Loucy (cell line): Measurements from ENCODE around the gene GABPA.

Source experiments
- H2AFZ ChIP-seq: fragments of 200-600 bp; sonication (generic); 2 replicates; pipeline ENCODE4 v1.6.0; 2016; ENCODE audit warnings: antibody characterized with exemption, mild to moderate bottlenecking, low read length, moderate library complexity
- H3F3A ChIP-seq: fragments of 200-600 bp; 2 replicates; pipeline ENCODE4 v1.6.0; 2016; ENCODE audit warnings: antibody characterized with exemption, low read depth, mild to moderate bottlenecking
- H3K27me3 ChIP-seq: fragments of 200-600 bp; sonication (generic); 2 replicates; pipeline ENCODE4 v1.6.1; 2014; ENCODE audit warnings: low read length, mild to moderate bottlenecking; ENCODE audit not compliant: insufficient read depth, poor library complexity, severe bottlenecking
- H3K36me3 ChIP-seq: fragments of 200-600 bp; sonication (generic); 2 replicates; pipeline ENCODE4 v1.6.1; 2016; ENCODE audit warnings: low read length; ENCODE audit not compliant: insufficient read depth
- H3K4me1 ChIP-seq: fragments of 200-600 bp; sonication (generic); 2 replicates; pipeline ENCODE4 v1.5.1; 2014; ENCODE audit warnings: low read length, mild to moderate bottlenecking; ENCODE audit not compliant: insufficient read depth, poor library complexity, severe bottlenecking
- H3K4me2 ChIP-seq: fragments of 200-600 bp; sonication (generic); 2 replicates; pipeline ENCODE4 v1.6.0; 2014; ENCODE audit warnings: antibody characterized with exemption, low read length, low read depth, mild to moderate bottlenecking; ENCODE audit not compliant: poor library complexity, severe bottlenecking
- H3K4me3 ChIP-seq: fragments of 200-600 bp; sonication (generic); 2 replicates; pipeline ENCODE4 v1.5.1; 2014; ENCODE audit warnings: low read length, mild to moderate bottlenecking, mixed read lengths; ENCODE audit not compliant: poor library complexity, severe bottlenecking
- H3K79me2 ChIP-seq: fragments of 200-600 bp; sonication (generic); 2 replicates; pipeline ENCODE4 v1.6.1; 2014; ENCODE audit warnings: low read length; ENCODE audit not compliant: insufficient read depth
- H3K9ac ChIP-seq: fragments of 200-600 bp; sonication (generic); 2 replicates; pipeline ENCODE4 v1.6.0; 2014; ENCODE audit warnings: mild to moderate bottlenecking, low read depth, low read length, moderate library complexity; ENCODE audit not compliant: poor library complexity, severe bottlenecking
- H3K9me2 ChIP-seq: fragments of 200-600 bp; sonication (generic); replicated peaks from 2 replicates; pipeline ENCODE4 v1.6.1; 2016; ENCODE audit warnings: low read depth, low read length, mixed read lengths
- H3K9me3 ChIP-seq: fragments of 200-600 bp; sonication (generic); 2 replicates; pipeline ENCODE4 v1.6.1; 2014; ENCODE audit warnings: mild to moderate bottlenecking, antibody characterized with exemption, low read length, low read depth; ENCODE audit not compliant: insufficient read depth
- H4K20me1 ChIP-seq: fragments of 200-600 bp; sonication (generic); 2 replicates; pipeline ENCODE4 v1.6.0; 2014; ENCODE audit warnings: antibody characterized with exemption, low read length, mild to moderate bottlenecking; ENCODE audit not compliant: insufficient read depth, poor library complexity, severe bottlenecking
- CTCF ChIP-seq: fragments of 200-600 bp; sonication (generic); conservative IDR thresholded peaks from 2 replicates; pipeline ENCODE4 v1.5.1; 2014; ENCODE audit warnings: mild to moderate bottlenecking, antibody characterized with exemption, low read length
- EZH2phosphoT487 ChIP-seq: fragments of 200-600 bp; IDR thresholded peaks from 2 replicates; pipeline ENCODE4 v1.6.1; 2018; ENCODE audit warnings: antibody characterized with exemption, mild to moderate bottlenecking, moderate library complexity, borderline replicate concordance

The GABPA gene

GRCh38 chr21:25759573-25759972 lies 24.8 kb downstream of the GABPA start:
- no peak overlapping the region for H2AFZ ChIP-seq
- H4K20me1 ChIP-seq = no peaks in the 10 kb centered on the region
- TF ChIP-seq CTCF = no peak
- TF ChIP-seq EZH2phosphoT487 = no peak
- H3K4me3 ChIP-seq = no peak overlapping the region
- no peaks in the 10 kb centered on the region for H3K79me2 ChIP-seq
- H3K9me3 ChIP-seq = no peaks in the 10 kb centered on the region
- H3K4me2 ChIP-seq = no peak overlapping the region
- no peaks in the 10 kb centered on the region for H3K4me1 ChIP-seq
- no peak overlapping the region for H3K9ac ChIP-seq
- H3K27me3 ChIP-seq = no peaks in the 10 kb centered on the region
- no peaks in the 10 kb centered on the region for H3F3A ChIP-seq
- no peaks in the 10 kb centered on the region for H3K9me2 ChIP-seq
- H3K36me3 ChIP-seq = peaks cover 71% of the 10 kb centered on the region; the same call in 1 of the 2 replicates

- TF ChIP-seq CTCF (no peak), EZH2phosphoT487 (no peak)
- peaks cover 75% of the 10 kb centered on the region for H3K36me3 ChIP-seq
- no peaks in the 10 kb centered on the region for H3K4me1 ChIP-seq
- no peak overlapping the region for H3K9ac ChIP-seq
- no peaks in the 10 kb centered on the region for H3K9me2 ChIP-seq
- no peak overlapping the region for H2AFZ ChIP-seq
- H3K9me3 ChIP-seq = no peaks in the 10 kb centered on the region
- no peaks in the 10 kb centered on the region for H3K79me2 ChIP-seq
- no peaks in the 10 kb centered on the region for H3K27me3 ChIP-seq
- H3F3A ChIP-seq = no peaks in the 10 kb centered on the region
- no peaks in the 10 kb centered on the region for H4K20me1 ChIP-seq
- no peak overlapping the region for H3K4me2 ChIP-seq
- H3K4me3 ChIP-seq = no peak overlapping the region
Observed at GRCh38 chr21:25760061-25760460, 25.3 kb downstream of the GABPA start.

- Histone ChIP-seq H3K4me2 (no peak overlapping the region), H3K9ac (no peak overlapping the region), H3K79me2 (no peaks in the 10 kb centered on the region), H3K9me3 (no peaks in the 10 kb centered on the region), H3K4me1 (no peaks in the 10 kb centered on the region), H4K20me1 (no peaks in the 10 kb centered on the region), H3K9me2 (no peaks in the 10 kb centered on the region), H3K27me3 (no peaks in the 10 kb centered on the region), H3K36me3 (peaks cover 81% of the 10 kb centered on the region), H3K4me3 (no peak overlapping the region), H3F3A (no peaks in the 10 kb centered on the region), H2AFZ (no peak overlapping the region)
- no peak for TF ChIP-seq EZH2phosphoT487
- TF ChIP-seq CTCF = no peak
Observed at GRCh38 chr21:25760677-25761076, 25.9 kb downstream of the GABPA start.
